DMS114 treated with DMSO at 0.1 percent for 48 hours (cell line): ENCODE results near the gene PELI2.

Experiments
- DNase-seq: peaks from one replicate; lab custom pipeline; 2025; ENCODE audit not compliant: unreplicated experiment; lab: John Stamatoyannopoulos, UW

Gene PELI2

DNA sequence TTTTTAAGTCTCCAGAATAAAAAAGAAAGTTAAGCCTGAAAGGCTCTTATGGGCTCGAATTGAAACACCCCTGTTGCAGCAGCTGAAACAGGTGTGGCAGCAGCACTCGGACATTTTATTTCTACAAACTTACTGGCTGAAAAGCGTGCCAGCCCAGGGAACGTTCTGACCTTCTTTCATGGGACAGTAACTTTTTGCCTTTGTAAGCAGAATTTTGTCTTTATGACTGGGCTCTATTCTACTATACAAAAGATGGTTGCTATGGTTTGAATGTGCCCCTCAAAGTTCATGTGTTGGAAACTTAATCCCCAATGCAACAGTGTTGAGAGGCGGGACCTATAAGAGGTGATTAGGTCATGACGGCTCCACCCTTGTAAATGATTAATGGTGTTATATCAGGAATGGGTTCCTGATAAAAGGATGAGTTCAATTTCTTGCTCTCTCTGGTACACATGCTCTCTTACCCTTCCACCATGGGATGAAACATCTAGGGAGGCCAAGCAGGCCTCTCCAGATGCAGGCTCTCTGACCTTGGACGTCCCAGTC lies 52.7 kb downstream of the PELI2 start:
- DNase-seq = no peak

DNA sequence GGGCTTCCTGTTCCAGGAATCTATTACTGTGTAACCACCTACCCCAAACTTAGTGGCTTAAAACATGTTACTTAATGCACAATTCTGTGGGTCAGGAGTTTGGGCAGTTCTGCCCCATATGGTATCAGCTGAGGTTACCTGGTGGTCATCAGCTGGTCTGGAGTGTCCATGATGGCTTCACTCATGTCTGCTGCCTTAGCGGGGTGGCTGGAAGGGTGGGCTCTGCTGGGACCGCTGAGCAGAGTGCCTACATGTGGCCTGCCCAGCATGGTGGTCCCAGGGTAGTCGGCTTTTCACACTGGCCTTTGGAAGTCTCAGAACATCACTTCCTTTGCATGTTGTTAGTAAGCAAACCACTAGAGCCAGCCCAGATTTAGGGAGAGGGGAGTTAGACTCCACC lies 53.9 kb downstream of the PELI2 start:
- DNase-seq = no peak

DNA sequence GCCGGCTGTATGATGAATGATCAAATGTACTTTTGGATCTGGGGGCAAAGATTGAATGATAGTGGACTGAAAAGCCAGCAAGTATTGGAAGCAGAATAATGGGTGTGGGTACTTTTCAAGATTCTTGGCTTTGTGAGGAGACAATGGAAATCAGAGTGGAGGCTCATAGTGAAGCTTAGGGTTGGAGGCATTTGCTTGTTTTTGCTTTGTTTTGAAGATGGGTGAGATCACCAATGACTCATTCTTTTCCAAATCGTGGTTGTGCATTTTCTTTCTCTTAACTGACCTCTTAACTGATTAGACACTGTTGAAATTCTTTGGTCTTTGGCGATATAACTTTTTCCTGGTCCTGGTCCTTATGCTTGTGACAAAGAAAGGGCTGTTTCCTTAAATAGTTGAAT lies 54.4 kb downstream of the PELI2 start:
- no peak for DNase-seq

DNA sequence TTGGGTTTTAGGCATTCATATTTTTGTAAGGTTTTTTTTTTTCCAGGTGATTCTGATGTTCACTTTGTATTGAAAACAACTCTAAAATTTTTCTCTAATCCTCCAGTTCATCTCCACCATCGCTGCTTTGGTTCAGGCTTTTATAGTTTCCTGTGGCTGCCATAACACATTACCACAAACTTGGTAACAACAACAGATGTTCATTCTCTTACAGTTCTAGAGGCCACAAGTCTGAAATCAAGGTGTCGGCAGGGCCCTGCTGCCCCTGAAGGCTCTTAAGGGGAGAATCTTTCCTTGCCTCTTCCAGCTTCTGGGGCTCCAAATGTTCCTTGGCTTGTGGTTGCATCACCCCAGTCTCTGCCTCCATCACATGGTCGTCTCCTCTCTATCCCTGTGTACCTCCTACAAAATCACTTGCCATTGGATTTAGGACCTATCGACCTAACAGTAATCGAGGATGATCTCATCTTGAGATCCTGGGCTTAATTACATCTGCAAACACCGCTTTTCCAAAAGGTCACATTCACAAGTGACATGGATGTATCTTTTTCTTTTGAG lies 55.2 kb downstream of the PELI2 start:
- DNase-seq = no peak

DNA sequence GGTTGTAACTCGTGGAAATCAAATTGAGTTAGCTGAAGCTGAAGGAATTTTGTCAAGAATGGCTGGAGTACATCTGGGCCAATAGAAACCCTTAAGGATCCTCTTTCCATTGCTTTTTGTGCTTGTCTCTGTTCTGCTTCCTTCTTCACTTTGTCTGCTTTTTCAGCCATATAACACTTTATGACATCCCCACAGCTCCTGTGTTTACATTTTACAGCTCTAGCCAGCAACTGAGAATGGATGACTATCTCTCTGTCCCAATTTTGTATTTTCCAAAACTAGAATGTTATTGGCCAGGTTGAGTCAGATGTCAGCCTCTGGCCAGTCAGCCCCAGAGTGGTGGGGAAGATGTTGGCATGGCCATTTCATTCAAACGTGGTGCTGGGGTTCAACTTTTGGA lies 57.6 kb downstream of the PELI2 start:
- no peak for DNase-seq

DNA sequence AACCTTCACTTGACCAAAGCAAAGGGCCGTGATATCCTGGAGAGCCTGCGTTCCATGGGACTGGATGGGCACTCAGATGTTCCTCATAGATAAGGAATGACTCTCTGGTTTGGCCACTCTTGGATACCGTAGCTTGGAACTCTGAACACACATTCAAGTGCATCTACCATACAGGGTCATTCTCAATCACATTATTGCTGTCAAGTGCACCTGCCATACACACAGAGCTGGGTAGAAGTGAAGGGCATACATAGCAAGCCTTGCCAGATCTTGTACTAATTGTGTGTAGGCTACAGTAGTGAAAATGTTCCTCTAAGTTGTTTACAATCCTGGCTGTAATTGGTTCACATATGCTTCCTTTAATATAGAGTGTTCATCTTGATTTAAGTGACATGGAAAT lies 58.3 kb downstream of the PELI2 start:
- no peak for DNase-seq

DNA sequence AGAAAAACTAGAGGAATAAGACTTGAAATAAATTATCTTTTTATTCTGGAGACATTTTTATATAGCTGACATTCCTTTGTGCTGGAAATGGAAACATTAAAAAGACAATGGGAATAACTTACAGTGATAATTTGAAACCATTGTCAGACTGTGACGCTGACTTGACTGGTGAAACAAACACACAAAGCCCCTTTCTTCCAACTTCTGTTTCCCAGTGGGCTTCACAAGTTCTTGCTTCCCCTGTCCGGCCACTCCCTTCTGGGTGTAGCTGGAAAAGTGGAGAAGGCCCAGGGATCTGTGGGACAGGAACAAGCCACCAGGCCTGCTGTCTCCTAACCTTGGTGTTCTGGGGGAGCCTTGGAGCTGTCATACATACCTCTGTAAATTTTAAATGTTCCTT lies 58.8 kb downstream of the PELI2 start:
- DNase-seq = no peak

DNA sequence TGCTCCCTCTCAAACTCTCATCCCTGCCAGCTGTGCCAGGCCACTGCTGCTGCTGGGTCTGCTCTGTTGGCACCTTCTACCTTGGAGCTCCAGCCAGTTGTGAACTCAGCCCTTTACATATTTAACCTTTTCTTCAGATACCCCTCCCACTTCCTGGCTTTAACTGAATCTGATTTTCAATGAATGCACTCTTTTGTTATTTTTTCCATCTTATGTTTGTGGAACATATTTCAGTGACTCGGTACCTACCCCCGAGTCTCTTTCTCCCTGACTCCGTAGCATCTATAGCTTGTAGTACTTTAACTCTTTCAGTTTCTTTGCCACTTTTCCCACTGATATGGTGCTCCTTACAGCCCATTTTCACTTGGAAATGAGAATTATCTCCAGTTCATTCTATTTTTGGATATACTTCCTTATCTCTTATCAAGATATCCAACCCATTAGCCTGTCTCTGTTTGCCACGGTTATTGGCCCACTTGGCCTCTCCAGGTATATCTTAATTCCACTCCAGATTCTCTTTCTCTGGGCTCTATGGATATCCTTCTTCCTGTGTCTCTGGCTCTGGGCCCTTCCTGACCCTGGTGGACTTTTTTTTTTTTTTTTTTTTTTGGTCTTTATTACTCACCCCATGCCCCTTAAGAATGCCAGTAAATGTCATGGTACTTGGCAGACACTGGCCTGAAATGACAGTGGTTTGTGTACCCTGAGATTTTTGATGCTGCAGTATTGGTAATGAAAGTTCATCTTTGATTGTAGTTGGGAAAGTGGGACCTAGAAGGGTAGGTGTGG lies 62.7 kb downstream of the PELI2 start:
- no peak for DNase-seq

DNA sequence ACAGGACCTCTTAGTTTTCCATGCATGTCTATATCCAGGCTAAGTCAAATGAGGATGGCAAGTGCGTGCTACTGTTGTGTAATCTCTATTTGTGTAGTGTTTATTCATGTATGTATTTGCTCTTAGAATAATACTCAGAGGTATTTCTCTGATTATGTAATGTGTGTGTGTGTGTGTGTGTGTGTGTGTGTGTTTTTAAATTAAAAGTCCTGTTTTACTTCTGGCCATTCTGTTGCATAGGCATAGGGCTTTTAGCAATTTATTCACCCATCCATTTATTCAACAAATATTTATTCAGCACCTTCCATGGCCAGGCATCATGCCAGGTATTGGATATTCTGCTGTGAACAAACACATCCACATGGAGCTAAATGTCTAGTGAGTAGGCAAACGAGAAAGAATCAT lies 63.5 kb downstream of the PELI2 start:
- no peak for DNase-seq

DNA sequence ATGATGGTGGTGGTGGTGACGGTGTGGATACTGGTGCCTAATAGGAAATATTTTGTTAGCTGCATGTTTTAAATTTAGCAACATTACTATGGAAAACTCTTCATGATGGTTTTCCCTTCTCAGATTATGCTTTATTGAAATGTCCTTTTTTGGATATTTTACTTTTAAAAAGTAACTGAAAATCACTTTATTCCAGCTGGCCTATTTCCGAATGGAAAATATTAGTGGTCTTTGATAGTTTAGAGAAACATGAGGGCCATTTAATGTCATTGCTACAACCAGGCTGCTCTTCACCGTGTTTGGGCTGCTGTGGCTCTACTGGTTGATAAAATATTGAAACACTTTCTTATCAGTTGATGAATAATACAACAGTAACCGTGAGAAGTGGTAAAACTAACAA lies 64.2 kb downstream of the PELI2 start:
- DNase-seq = no peak

DNA sequence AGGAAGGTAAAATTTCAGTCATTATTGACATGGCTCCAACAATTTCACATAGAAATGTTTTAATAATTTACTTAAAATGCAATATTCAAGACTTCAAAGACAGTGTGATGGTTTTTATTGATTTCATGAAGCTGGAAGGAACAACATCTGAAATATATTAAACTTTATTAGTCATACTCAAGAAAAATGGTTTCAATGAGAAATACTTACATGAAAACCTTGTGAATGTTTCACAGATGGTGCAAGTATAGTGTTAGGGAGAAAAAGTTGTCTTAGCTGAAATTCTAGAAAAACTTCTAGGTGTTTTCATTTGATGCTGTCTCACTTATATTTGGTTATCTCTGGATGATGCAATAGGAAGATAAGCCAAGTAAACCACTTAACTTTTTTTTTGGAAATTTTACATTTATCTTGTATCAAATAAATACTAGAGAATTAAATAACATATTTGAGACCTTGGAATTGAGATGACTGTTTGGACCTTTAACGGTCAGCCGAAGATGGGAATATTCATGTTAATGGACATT lies 65.5 kb downstream of the PELI2 start:
- no peak for DNase-seq

DNA sequence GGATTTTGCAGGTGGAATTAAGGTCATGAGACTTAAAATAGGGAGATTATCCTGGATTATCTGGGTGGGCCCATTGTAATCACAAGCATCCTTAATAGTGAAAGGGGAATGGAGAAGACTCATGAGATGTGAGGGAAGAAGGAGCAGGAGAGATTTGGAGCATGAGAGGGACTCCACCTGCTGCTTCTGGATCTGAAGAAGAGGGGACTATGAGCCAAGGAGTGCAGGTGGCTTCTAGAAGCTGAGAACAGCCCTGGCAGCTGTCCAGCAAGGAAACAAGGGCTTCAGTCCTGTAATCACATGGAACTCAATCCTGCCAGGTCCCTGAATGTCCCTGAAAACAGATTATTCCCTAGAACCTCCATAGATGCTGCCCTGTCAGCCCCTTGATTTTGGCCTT lies 67.8 kb downstream of the PELI2 start:
- no peak for DNase-seq

DNA sequence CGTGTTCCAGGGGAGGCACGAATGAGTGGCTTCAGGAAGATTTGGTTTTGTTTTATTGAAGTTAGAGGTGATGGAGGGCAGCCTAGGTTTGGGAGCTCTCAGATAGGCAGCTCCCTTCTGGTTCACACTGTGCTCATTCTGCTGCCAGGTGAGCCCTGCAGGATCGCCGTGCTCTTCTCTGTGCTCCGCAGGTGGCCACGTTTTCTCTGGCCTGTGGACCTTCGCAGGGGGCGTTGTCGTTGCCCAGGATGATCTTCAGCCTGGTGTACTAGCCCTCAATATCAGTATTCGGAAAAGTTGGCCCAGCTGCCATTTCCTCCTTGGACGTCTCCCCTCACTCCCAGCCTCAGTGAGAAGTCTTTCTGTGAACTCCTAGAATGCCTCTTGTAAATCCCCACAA lies 69.5 kb downstream of the PELI2 start:
- no peak for DNase-seq

DNA sequence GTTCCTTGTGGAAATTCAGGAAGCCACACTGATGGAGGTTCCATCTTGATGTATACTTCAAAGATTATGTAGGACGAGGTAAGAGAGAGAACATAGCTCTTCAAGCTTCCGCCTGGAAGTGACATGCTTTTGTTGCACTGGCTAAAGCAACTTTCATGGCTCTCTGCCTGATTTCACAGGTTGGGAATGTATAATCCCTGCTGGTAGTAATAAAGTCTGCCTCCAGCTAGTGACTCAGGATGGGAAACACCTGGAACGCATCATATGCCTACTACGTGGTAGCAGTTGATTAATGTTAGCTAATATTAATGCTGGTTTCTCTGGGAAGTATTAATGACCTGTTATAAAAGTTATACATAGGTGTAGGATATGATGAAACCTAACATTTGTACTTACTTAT lies 71.1 kb downstream of the PELI2 start:
- no peak for DNase-seq

DNA sequence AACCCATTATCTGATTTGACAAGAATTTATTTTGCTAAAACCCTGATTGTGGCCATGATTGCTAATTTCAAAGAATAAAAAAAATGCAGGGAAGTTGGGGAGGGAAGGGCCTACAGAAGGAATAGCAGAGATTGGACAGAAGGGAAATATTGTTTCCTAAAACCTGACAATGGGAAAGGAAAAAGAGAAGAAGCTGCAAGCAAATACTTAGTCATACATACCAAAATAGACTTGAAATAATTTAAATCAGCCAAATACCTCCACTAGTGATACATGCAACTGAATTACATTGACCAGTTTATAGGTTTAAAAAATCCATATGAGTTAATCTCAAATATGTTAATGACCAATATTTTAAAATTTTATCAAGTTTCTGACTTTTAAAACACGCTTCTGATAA lies 75.1 kb downstream of the PELI2 start:
- no peak for DNase-seq

DNA sequence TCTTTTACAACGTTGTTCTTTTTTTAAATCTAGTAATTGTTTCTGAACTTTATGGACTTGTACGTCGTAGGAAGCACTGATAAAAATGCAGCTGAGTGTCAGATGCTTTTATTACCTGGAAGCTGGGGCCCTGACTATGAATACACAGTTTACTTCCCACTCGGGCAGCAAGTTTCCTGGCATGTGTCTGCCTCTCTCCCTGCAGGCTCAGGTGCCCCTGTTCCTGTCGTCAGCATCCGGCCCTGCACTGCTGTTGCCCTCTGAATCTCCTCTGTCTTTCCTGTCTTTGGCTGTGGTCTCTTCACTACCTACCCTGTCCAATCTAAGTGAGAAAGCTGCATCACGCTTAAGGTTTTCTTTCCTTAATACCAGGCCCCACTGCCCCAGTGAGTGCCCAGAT lies 75.8 kb downstream of the PELI2 start:
- DNase-seq = no peak

DNA sequence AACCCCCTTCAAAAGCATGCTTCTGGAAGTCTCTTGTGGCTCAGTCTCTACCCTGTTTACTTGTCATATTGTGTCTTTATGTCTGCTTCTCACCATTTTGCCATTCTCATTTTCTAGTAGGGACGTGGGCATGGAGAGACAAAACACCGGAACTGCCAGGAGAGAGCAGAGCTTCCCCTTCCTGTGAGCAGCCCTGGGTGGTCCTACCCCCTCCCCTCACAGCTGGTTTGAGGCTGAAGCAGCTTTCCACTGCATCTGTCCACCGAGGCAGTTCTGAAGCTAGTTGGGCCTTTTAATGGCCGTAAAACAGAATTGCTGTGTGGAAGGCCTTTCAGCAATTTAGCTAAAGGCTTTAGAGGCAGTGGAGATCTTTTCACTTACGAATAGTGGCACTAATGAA lies 77.0 kb downstream of the PELI2 start:
- DNase-seq = no peak

DNA sequence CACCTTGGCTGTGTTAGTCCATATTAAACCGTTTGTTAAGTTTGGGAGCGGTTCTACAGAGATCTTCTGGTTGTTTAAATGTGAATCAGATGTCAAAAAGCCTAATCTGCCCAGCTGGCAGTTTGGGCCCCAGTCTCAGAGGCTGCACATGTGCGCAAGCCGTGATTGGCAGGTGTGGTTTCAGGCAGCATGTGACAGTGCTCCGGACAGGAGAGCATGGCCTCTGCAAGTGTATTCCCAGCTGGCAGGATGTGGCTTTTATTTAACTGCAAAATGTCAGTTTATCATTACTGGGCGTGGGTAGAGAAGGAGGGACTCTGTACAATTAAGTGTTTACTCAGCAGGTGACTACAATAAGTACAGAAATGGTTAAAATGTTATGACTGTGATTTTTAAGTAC lies 77.5 kb downstream of the PELI2 start:
- no peak for DNase-seq

DNA sequence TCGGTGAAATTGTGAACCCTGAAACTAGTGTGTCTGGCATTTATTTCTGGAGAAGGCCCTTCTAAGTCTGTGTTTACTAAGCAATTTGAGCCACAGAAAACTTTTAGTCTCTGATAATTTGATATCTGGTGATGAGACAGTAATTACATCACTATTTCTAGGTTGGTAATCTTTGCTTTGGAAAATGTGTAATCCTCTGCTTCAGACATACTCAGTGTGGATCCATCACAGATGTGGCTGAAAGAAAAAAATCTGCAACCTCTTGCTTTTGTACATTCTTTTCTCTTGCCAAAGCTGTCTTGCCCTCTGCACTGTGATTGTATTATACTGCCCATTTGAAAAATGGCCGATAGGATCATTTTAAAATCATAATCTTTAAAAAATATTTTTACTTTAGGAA lies 78.1 kb downstream of the PELI2 start:
- no peak for DNase-seq

DNA sequence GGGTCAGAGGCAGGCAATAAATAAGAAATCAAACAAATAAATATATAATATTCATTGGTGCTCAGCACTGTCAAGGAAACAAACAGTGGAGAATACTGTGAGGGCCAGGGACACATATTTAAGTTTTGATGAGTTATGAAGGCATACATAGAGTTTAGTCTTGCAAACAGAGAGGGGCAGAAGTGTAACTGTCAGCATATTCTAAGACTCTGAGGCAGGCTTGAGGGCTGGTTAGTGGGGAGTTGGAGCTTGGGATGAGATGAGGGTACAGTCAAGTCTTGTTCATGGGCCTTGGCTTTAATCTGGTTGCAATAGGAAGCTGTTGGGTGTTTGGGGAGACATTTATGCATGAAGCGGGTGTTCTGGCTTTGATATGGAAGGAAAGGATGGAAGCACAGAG lies 78.9 kb downstream of the PELI2 start:
- DNase-seq = no peak

DNA sequence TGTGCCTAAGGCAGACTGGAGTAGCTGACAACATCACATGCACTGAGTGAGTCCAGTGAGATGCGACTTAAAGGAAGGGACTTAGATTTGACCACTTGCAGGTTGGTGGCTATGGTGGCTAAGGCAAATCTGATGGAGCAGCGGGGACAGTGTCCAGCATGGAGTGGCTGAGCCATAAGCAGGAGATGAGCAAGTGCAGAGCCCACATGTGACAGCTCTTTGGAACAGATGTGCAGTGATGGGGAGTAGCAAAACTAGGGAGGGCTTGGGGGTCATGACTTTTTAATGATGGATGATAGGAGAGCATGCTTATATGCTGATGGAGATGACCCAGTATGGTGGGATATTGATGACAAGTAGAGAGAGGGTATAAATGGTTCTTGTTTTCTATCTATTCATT lies 80.2 kb downstream of the PELI2 start:
- no peak for DNase-seq

DNA sequence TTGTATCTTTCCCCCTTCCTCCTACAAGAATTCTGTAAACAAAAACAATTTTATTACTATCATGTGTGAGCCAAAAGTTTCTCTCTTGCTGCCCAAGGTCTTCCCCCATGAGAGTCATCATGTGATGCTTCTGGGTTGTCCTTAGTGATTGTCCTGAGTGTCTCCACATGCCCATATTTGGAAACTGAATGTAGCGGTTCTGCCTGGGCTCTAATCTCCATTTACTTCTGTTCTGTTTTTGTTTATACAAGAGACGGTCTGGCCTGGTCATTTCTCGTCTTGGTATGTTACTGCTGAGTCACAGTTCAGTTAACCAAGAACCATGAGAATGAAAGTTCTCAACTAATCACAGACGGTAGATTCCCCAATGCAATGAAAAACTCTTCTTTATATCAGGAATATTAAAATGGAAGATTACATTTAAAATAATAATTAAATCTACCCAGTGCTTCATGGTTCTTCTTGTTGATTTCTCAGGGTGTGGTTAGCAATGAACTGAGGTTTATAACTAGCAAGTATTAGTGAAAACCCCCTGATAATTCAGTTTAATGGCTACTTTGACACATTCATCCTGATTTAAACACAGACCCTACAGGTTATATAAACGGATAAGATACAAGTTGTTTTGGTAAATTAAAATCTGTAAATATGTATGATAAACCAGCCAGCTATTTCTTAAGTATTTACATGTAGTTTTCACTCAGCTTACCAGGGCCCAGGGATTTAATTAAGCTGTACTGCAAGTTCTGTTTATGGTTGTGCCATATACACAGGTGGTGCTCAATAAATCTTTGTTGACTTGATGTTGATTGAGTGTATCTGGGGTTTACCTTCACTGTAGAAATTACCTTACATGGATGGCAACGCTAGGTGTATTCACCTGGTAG lies 81.1 kb downstream of the PELI2 start:
- DNase-seq = no peak
